ENCODE measurements around the gene TLCD3A. TPM values are rescaled to one million over a fixed set of nuclear protein-coding genes. Genes with fewer than 3 reads are reported as not detected.
A peak's percentile ranks its signal among the peaks of the same experiment; 100 is the strongest.

The TLCD3A gene
- total and polyA plus RNA-seq, 12 donors = 1.1 to 4.5 (median 2.6) TPM

- ATAC-seq (peak; percentile 69 to 91 (median 84)), DNase-seq (peak; percentile 42 to 62)
- Histone ChIP-seq H3K9me3 (no peaks in the 10 kb centered on the region), H3K27ac (peak overlapping the region in 8 of 10 donors; percentile 38 to 82 (median 72)), H3K4me1 (peaks cover 0 to 26% (median 0%) of the 10 kb centered on the region in 9 donors), H3K27me3 (no peaks in the 10 kb centered on the region), H3K4me3 (no peak overlapping the region), H3K36me3 (peaks cover 0 to 91% (median 21%) of the 10 kb centered on the region in 9 donors)
- intact Hi-C loops (cut with DNase I) = no loop called here
- WGBS, 2 donors = 45 to 59% methylated on average over 9 of the region's 9 CpGs
- no peak for TF ChIP-seq CTCF (IDR thresholded peaks at IDR 0.05)
These were observed 28.0 kb downstream of the TLCD3A start for GRCh38 chr17:760371-760770.

- TF ChIP-seq CTCF (IDR thresholded peaks at IDR 0.05) = no peak
- Histone ChIP-seq H3K9me3 (no peaks in the 10 kb centered on the region), H3K4me1 (no peaks in the 10 kb centered on the region), H3K27ac (peak overlapping the region in 3 of 10 donors; percentile 7 to 64 (median 36)), H3K27me3 (no peaks in the 10 kb centered on the region), H3K36me3 (peaks cover 0 to 99% (median 38%) of the 10 kb centered on the region in 9 donors), H3K4me3 (no peak overlapping the region)
- ATAC-seq = peak in 1 of 8 donors; percentile 22
- intact Hi-C loops (cut with DNase I) = no loop called here
- WGBS, 2 donors = 43 to 74% methylated on average over 3 of the region's 3 CpGs
- no peak for DNase-seq
These were observed 34.7 kb downstream of the TLCD3A start for GRCh38 chr17:767076-767475.

GRCh38 chr17:773016-773415 is 40.6 kb downstream of the TLCD3A start:
- 78 to 88% methylated on average over 5 of the region's 5 CpGs for WGBS, 2 donors
- Histone ChIP-seq H3K4me3 (no peak overlapping the region), H3K9me3 (no peaks in the 10 kb centered on the region), H3K27me3 (no peaks in the 10 kb centered on the region), H3K36me3 (peaks cover 0 to 100% (median 52%) of the 10 kb centered on the region in 9 donors), H3K4me1 (no peaks in the 10 kb centered on the region), H3K27ac (no peak overlapping the region)
- ATAC-seq (no peak), DNase-seq (no peak)
- intact Hi-C loops (cut with DNase I) = no loop called here
- no peak for TF ChIP-seq CTCF (IDR thresholded peaks at IDR 0.05)

GRCh38 chr17:773467-774312 is 41.3 kb downstream of the TLCD3A start:
- ATAC-seq (no peak), DNase-seq (no peak)
- TF ChIP-seq CTCF (IDR thresholded peaks at IDR 0.05) = no peak
- intact Hi-C loops (cut with DNase I) = no loop called here
- H3K9me3 ChIP-seq = no peaks in the 10 kb centered on the region
- H3K36me3 ChIP-seq = peaks cover 0 to 100% (median 57%) of the 10 kb centered on the region in 9 donors
- H3K27ac ChIP-seq = no peak overlapping the region
- 79 to 82% methylated on average over 14 of the region's 14 CpGs for WGBS, 2 donors
- H3K4me1 ChIP-seq = no peaks in the 10 kb centered on the region
- H3K4me3 ChIP-seq = no peak overlapping the region
- H3K27me3 ChIP-seq = no peaks in the 10 kb centered on the region
